WERI-Rb-1 (cell line): ENCODE measurements around the gene EHD4.

ENCODE experiments used
- DNase-seq: peaks from one replicate; pipeline ENCODE4 v3.0.0-alpha.2; 2020
- H3K27ac ChIP-seq: fragments of 250-450 bp; sonication (Bioruptor Pico); 2 replicates; pipeline ENCODE4 v1.5.1; 2020; ENCODE audit warnings: mild to moderate bottlenecking, moderate library complexity
- H3K27me3 ChIP-seq: fragments of 250-450 bp; sonication (Bioruptor Pico); 2 replicates; pipeline ENCODE4 v1.5.1; 2021; ENCODE audit warnings: mild to moderate bottlenecking, low read depth, moderate library complexity; ENCODE audit not compliant: insufficient read depth, severe bottlenecking
- H3K36me3 ChIP-seq: fragments of 250-450 bp; sonication (Bioruptor Pico); 2 replicates; pipeline ENCODE4 v1.5.1; 2020; ENCODE audit warnings: mild to moderate bottlenecking, moderate library complexity
- H3K4me3 ChIP-seq: 2 replicates; pipeline ENCODE4 v1.5.1; 2011; ENCODE audit warnings: low read depth, mild to moderate bottlenecking, control low read depth, low read length
- H3K9me3 ChIP-seq: fragments of 250-450 bp; sonication (Bioruptor Pico); 2 replicates; pipeline ENCODE4 v1.5.1; 2021; ENCODE audit warnings: mild to moderate bottlenecking, moderate library complexity; ENCODE audit not compliant: severe bottlenecking
- TF ChIP-seq, protein P1 (sequence below): IDR thresholded peaks from 2 replicates; pipeline ENCODE4 v1.5.1; 2011; ENCODE audit warnings: low read depth, mild to moderate bottlenecking, control low read depth, inconsistent platforms, low read length

The EHD4 gene

DNA sequence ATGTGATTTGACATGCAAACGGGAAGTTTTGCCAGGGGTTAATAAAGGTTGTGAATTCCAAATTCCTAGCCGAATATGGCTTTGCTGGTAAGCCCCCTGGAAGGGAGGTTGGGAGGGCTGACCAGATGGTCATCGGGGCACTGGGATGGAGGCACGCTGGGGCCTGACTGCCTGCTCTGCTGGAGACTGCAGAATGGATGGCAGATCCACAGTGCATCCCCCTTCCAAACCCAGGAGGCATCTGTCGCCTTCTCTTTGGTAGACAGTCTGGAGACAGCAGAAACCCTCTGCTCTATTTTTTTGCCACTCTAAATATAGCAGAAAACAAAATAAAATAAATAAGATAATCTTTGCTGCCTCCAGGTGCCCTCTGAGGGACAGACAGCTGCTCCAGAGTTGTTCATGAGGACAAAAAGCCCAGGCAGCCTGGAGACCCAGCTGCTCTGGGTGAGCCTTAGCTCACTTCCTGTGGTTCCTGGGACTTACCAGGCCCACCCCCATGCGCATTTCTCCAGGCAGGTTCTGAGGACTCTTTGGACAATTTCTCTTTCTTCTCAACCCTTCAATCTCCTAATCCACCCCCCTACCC is 72.4 kb downstream of the EHD4 start:
- Histone ChIP-seq H3K27ac (peak overlapping the region; percentile 75), H3K36me3 (peaks cover 5% of the 10 kb centered on the region; the same call in 1 of the 2 replicates), H3K4me3 (no peak overlapping the region), H3K27me3 (no peaks in the 10 kb centered on the region), H3K9me3 (no peaks in the 10 kb centered on the region)
- TF ChIP-seq, protein P1, sequence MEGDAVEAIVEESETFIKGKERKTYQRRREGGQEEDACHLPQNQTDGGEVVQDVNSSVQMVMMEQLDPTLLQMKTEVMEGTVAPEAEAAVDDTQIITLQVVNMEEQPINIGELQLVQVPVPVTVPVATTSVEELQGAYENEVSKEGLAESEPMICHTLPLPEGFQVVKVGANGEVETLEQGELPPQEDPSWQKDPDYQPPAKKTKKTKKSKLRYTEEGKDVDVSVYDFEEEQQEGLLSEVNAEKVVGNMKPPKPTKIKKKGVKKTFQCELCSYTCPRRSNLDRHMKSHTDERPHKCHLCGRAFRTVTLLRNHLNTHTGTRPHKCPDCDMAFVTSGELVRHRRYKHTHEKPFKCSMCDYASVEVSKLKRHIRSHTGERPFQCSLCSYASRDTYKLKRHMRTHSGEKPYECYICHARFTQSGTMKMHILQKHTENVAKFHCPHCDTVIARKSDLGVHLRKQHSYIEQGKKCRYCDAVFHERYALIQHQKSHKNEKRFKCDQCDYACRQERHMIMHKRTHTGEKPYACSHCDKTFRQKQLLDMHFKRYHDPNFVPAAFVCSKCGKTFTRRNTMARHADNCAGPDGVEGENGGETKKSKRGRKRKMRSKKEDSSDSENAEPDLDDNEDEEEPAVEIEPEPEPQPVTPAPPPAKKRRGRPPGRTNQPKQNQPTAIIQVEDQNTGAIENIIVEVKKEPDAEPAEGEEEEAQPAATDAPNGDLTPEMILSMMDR, result no peak
- DNase-seq, result peak; percentile 68

DNA sequence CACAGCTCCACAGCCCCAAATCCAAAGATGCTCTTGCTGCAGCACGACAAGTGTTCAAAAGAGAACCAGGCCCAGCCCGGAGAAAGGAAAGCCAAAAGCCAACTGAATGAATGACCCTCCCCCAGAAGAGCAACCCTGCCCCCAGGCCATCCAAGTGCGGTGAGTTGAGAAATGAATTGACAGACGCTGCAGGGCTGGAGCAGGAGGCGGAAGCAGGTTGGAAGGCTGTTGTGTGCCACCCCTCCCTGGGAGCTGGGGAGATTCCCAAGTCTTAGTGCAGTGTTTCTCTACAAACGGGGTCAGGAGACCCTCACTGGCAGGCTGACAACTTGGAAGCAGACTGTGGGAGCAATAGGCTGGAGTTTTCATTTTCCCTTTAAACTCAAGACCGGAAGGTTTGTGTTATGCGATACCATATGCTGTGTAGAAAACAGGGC is 75.0 kb downstream of the EHD4 start:
- Histone ChIP-seq H3K27ac (no peak overlapping the region), H3K27me3 (no peaks in the 10 kb centered on the region), H3K9me3 (no peaks in the 10 kb centered on the region), H3K36me3 (peaks cover 5% of the 10 kb centered on the region; the same call in 1 of the 2 replicates), H3K4me3 (no peak overlapping the region)
- TF ChIP-seq, protein P1, result no peak
- DNase-seq, result no peak

DNA sequence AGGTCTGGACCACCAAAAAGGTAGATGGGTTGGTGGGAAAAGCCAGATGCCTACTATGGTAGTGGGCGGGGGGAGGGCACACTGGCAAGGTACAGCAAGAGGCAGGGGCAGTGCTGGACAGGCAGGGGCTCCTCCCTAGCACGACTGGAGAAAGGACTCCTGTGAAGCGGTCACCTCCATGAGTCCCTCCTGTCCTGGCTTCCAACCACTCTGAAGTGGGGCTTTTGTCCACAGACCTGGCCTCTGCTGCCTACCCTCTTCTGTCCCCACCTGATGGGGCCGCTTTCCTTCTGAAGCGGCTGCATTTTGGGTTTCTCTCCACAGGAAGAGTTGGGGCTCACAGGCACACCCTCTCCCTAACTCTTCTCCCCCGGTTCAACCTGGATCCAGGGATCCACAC is 75.8 kb downstream of the EHD4 start:
- Histone ChIP-seq H3K36me3 (peaks cover 5% of the 10 kb centered on the region; the same call in 1 of the 2 replicates), H3K4me3 (no peak overlapping the region), H3K27ac (no peak overlapping the region), H3K27me3 (no peaks in the 10 kb centered on the region), H3K9me3 (no peaks in the 10 kb centered on the region)
- DNase-seq, result no peak
- TF ChIP-seq, protein P1, result no peak

DNA sequence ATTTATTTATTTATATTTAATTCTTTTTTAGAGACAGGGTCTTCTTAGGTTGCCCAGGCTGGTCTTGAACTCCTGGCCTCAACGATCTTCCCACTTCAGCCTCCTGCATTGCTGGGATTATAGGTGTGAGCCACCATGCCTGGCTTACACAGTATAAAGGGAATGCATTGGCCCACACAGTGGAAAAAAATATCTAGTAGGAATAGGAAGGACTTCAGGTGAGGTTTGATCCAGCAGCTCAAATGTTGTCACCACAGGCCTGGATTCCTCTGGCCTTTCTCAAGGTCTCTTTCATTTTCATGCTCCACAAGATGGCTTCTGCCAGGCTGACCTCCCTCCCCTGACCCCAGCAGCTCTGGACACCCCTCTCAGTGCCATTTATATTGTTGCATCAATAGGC is 76.4 kb downstream of the EHD4 start:
- H3K27me3 ChIP-seq, result no peaks in the 10 kb centered on the region
- H3K9me3 ChIP-seq, result no peaks in the 10 kb centered on the region
- H3K4me3 ChIP-seq, result no peak overlapping the region
- TF ChIP-seq, protein P1, result no peak
- H3K27ac ChIP-seq, result no peak overlapping the region
- H3K36me3 ChIP-seq, result peaks cover 5% of the 10 kb centered on the region; the same call in 1 of the 2 replicates
- no peak for DNase-seq

DNA sequence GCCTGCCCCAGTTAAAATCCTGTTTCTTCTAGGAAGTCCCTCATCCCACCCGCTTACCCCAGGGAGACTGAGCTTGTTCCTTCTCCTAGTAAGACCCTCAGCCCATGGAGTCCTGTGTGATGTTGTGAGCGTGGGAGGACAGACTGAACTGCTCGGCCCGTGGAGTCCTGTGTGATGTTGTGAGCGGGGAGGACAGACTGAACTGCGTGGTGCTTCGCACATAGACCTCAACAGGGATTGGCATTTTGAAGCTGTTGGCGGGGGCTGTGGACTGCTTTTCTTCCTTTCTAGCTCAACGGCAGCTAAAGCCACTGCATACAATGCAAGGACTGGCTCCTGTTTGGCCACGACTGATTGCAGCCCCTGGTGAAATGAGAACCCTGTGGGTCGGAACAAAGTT is 76.9 kb downstream of the EHD4 start:
- H3K27me3 ChIP-seq, result no peaks in the 10 kb centered on the region
- DNase-seq, result no peak
- no peak overlapping the region for H3K27ac ChIP-seq
- no peak overlapping the region for H3K4me3 ChIP-seq
- no peaks in the 10 kb centered on the region for H3K9me3 ChIP-seq
- TF ChIP-seq, protein P1, result no peak
- peaks cover under 1% of the 10 kb centered on the region; the same call in 1 of the 2 replicates for H3K36me3 ChIP-seq
